ENCODE measurements around the gene ARSB.

The ARSB gene

DNA sequence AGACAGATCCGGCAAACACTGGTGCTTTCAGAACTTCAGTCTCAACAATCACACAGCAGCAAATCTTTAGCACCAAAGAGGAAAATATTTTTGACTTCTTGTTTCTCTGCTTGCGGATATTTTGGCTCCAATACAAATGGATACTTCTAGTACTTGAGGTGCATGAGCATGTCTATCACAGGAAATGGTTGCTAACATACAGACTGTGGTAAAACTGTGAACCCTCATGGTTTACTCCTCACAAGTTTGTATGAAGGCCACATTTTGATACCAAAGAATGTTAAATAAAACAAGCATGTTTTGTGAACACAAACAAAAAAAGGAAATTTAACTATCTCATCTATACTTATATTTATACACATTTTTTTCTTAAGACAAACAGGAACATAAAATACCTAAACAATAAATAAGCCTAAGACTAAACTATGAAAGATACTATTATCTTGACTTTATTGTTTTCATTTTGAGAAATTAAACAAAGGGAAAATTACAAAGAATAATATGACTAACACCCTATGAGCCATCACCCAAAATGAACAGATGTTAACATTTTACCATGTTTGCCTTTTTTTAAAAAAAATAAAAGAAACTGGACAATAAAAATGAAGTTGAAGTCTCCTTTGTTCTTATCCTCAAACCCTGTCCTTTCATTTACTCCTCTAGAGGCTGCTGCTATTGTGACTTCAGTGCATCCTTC, 201.5 kb downstream of the ARSB start:
- Histone ChIP-seq H3K27me3 (ENCODE audit: insufficient read depth, poor library complexity, severe bottlenecking) (no peaks in the 10 kb centered on the region), H3K27ac (replicated peaks) (no peak overlapping the region), H3K4me3 (replicated peaks; ENCODE audit: insufficient read depth, low read length) (no peak overlapping the region)
- no peak for DNase-seq (ENCODE audit: low read depth in 1 of 2, low spot score in 1 of 2)
- TF ChIP-seq GABPA (IDR thresholded peaks at IDR 0.05; ENCODE audit: low read depth) (no peak), POLR2AphosphoS5 (IDR thresholded peaks at IDR 0.05; ENCODE audit: low read depth) (no peak), SPI1 (IDR thresholded peaks at IDR 0.05; ENCODE audit: borderline replicate concordance, low read depth) (no peak)
- TF ChIP-seq, protein P1, sequence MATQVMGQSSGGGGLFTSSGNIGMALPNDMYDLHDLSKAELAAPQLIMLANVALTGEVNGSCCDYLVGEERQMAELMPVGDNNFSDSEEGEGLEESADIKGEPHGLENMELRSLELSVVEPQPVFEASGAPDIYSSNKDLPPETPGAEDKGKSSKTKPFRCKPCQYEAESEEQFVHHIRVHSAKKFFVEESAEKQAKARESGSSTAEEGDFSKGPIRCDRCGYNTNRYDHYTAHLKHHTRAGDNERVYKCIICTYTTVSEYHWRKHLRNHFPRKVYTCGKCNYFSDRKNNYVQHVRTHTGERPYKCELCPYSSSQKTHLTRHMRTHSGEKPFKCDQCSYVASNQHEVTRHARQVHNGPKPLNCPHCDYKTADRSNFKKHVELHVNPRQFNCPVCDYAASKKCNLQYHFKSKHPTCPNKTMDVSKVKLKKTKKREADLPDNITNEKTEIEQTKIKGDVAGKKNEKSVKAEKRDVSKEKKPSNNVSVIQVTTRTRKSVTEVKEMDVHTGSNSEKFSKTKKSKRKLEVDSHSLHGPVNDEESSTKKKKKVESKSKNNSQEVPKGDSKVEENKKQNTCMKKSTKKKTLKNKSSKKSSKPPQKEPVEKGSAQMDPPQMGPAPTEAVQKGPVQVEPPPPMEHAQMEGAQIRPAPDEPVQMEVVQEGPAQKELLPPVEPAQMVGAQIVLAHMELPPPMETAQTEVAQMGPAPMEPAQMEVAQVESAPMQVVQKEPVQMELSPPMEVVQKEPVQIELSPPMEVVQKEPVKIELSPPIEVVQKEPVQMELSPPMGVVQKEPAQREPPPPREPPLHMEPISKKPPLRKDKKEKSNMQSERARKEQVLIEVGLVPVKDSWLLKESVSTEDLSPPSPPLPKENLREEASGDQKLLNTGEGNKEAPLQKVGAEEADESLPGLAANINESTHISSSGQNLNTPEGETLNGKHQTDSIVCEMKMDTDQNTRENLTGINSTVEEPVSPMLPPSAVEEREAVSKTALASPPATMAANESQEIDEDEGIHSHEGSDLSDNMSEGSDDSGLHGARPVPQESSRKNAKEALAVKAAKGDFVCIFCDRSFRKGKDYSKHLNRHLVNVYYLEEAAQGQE (IDR thresholded peaks at IDR 0.05; ENCODE audit: insufficient replicate concordance, low read depth), result no peak
- TF ChIP-seq, protein P2, sequence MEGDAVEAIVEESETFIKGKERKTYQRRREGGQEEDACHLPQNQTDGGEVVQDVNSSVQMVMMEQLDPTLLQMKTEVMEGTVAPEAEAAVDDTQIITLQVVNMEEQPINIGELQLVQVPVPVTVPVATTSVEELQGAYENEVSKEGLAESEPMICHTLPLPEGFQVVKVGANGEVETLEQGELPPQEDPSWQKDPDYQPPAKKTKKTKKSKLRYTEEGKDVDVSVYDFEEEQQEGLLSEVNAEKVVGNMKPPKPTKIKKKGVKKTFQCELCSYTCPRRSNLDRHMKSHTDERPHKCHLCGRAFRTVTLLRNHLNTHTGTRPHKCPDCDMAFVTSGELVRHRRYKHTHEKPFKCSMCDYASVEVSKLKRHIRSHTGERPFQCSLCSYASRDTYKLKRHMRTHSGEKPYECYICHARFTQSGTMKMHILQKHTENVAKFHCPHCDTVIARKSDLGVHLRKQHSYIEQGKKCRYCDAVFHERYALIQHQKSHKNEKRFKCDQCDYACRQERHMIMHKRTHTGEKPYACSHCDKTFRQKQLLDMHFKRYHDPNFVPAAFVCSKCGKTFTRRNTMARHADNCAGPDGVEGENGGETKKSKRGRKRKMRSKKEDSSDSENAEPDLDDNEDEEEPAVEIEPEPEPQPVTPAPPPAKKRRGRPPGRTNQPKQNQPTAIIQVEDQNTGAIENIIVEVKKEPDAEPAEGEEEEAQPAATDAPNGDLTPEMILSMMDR (IDR thresholded peaks at IDR 0.05; ENCODE audit: insufficient read depth, low read length), result no peak

DNA sequence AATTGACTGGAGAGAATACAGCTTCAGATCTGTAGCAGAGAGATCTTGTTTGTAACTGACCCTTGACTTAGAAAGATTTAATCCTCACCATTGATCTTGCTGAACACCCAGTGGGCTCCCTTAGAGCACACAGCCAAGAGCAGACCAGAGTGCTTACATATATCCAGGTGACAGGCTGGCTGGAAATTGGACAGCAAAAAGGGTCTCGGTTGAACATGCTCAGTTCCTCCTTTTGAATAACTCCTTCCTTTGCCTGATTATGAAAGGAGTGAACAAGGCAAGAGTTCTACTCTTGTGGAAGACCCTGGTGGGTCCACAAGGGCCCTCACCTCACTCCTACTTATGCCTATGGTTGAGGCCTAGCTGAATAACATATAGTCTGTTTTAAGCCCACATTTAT, 202.4 kb downstream of the ARSB start:
- TF ChIP-seq, protein P1 (IDR thresholded peaks at IDR 0.05; ENCODE audit: insufficient replicate concordance, low read depth), result no peak
- no peak for TF ChIP-seq SPI1 (IDR thresholded peaks at IDR 0.05; ENCODE audit: borderline replicate concordance, low read depth)
- TF ChIP-seq GABPA (IDR thresholded peaks at IDR 0.05; ENCODE audit: low read depth), result no peak
- TF ChIP-seq, protein P2 (IDR thresholded peaks at IDR 0.05; ENCODE audit: insufficient read depth, low read length), result no peak
- TF ChIP-seq POLR2AphosphoS5 (IDR thresholded peaks at IDR 0.05; ENCODE audit: low read depth), result no peak
- DNase-seq (ENCODE audit: low read depth in 1 of 2, low spot score in 1 of 2), result no peak
- Histone ChIP-seq H3K27me3 (ENCODE audit: insufficient read depth, poor library complexity, severe bottlenecking) (no peaks in the 10 kb centered on the region), H3K27ac (replicated peaks) (no peak overlapping the region), H3K4me3 (replicated peaks; ENCODE audit: insufficient read depth, low read length) (no peak overlapping the region)

DNA sequence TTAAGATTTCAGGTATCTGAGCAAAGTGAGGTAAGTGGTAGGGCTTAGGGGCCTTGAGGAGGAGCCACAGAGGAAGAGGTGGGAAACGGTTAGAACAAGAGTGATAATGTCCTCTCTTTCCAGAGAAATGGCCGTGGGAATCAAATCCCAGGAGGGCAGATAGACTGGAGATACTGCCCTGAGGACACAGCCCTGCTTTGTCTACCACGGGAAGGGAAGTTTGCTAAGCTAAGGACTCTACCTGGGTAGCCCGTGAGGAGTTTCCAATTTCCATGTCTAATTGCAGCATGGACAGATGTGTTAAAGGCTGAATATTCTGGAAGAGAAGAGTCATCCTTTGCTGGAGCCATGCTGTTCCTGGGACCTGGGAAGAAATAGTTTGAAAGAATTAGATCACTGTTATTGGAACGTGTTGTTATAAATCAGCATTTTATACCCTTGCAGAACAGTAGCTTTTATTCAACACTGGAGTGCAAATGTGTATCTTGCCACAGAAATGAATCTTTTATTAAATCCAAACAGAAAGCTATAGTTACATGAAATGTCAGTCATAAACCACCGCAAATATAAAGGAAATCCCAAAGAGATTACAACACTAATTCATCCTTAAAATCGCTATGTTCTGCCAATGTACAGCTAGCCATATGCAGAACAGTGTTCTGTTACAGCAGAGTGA, 203.4 kb downstream of the ARSB start:
- no peak overlapping the region for H3K4me3 ChIP-seq (replicated peaks; ENCODE audit: insufficient read depth, low read length)
- no peaks in the 10 kb centered on the region for H3K27me3 ChIP-seq (ENCODE audit: insufficient read depth, poor library complexity, severe bottlenecking)
- H3K27ac ChIP-seq (replicated peaks), result no peak overlapping the region
- no peak for DNase-seq (ENCODE audit: low read depth in 1 of 2, low spot score in 1 of 2)
- TF ChIP-seq SPI1 (IDR thresholded peaks at IDR 0.05; ENCODE audit: borderline replicate concordance, low read depth), result no peak
- TF ChIP-seq GABPA (IDR thresholded peaks at IDR 0.05; ENCODE audit: low read depth), result no peak
- TF ChIP-seq, protein P2 (IDR thresholded peaks at IDR 0.05; ENCODE audit: insufficient read depth, low read length), result no peak
- TF ChIP-seq, protein P1 (IDR thresholded peaks at IDR 0.05; ENCODE audit: insufficient replicate concordance, low read depth), result no peak
- no peak for TF ChIP-seq POLR2AphosphoS5 (IDR thresholded peaks at IDR 0.05; ENCODE audit: low read depth)
